DOHH2 (cell line): ENCODE measurements around the gene DGKB.

ENCODE experiments used
- H3F3A ChIP-seq: fragments of 200-600 bp; sonication (generic), shearing (Covaris generic); 2 replicates; pipeline ENCODE4 v1.6.0; 2016; ENCODE audit warnings: antibody characterized with exemption, mild to moderate bottlenecking; ENCODE audit not compliant: control insufficient read depth, insufficient read depth
- H3K27ac ChIP-seq: fragments of 200-600 bp; sonication (generic); 2 replicates; pipeline ENCODE4 v1.5.1; 2014; ENCODE audit warnings: low read depth, mild to moderate bottlenecking, low read length, moderate library complexity
- H3K27me3 ChIP-seq: fragments of 200-600 bp; sonication (generic); 2 replicates; pipeline ENCODE4 v1.6.1; 2014; ENCODE audit warnings: mild to moderate bottlenecking, low read length, mixed read lengths; ENCODE audit not compliant: control insufficient read depth
- H3K36me3 ChIP-seq: fragments of 200-600 bp; sonication (generic); 2 replicates; pipeline ENCODE4 v1.6.1; 2014; ENCODE audit warnings: mild to moderate bottlenecking, low read length, moderate library complexity, mixed read lengths; ENCODE audit not compliant: control insufficient read depth
- H3K4me1 ChIP-seq: fragments of 200-600 bp; sonication (generic); 2 replicates; pipeline ENCODE4 v1.6.1; 2014; ENCODE audit warnings: mild to moderate bottlenecking, low read length, mixed read lengths; ENCODE audit not compliant: control insufficient read depth
- H3K4me2 ChIP-seq: fragments of 200-600 bp; sonication (generic); 2 replicates; pipeline ENCODE4 v1.6.0; 2014; ENCODE audit warnings: mild to moderate bottlenecking, low read length, moderate library complexity
- H3K4me3 ChIP-seq: fragments of 200-600 bp; sonication (generic); 2 replicates; pipeline ENCODE4 v1.5.1; 2014; ENCODE audit warnings: mild to moderate bottlenecking, low read length, mixed read lengths
- H3K79me2 ChIP-seq: fragments of 200-600 bp; sonication (generic); 2 replicates; pipeline ENCODE4 v1.6.1; 2014; ENCODE audit warnings: mild to moderate bottlenecking, low read length, mixed read lengths; ENCODE audit not compliant: control insufficient read depth
- H3K9me2 ChIP-seq: fragments of 200-600 bp; sonication (generic); replicated peaks from 2 replicates; pipeline ENCODE4 v1.6.1; 2014; ENCODE audit warnings: mild to moderate bottlenecking, low read length, mixed read lengths; ENCODE audit not compliant: control insufficient read depth
- H3K9me3 ChIP-seq: fragments of 200-600 bp; sonication (generic); 2 replicates; pipeline ENCODE4 v1.6.1; 2014; ENCODE audit warnings: antibody characterized with exemption, low read length, mixed read lengths; ENCODE audit not compliant: control insufficient read depth, insufficient read depth
- H4K20me1 ChIP-seq: fragments of 200-600 bp; sonication (generic); 2 replicates; pipeline ENCODE4 v1.6.0; 2014; ENCODE audit warnings: low read depth, mild to moderate bottlenecking, antibody characterized with exemption, low read length, moderate library complexity; ENCODE audit not compliant: control insufficient read depth, insufficient read depth
- CTCF ChIP-seq: fragments of 200-600 bp; sonication (generic); IDR thresholded peaks from one replicate; pipeline ENCODE4 v1.5.1; 2014; ENCODE audit warnings: antibody characterized with exemption, mild to moderate bottlenecking, low read depth, low read length; ENCODE audit not compliant: poor library complexity, severe bottlenecking
- EZH2phosphoT487 ChIP-seq: fragments of 200-600 bp; sonication (generic); IDR thresholded peaks from 2 replicates; pipeline ENCODE4 v1.6.1; 2017; ENCODE audit warnings: borderline replicate concordance, mild to moderate bottlenecking, antibody characterized with exemption, low read length, moderate library complexity, mixed read lengths

DGKB gene

GRCh38 chr7:14258861-14259260 lies 643.7 kb downstream of the DGKB start:
- no peaks in the 10 kb centered on the region for H3K79me2 ChIP-seq
- no peaks in the 10 kb centered on the region for H3F3A ChIP-seq
- no peaks in the 10 kb centered on the region for H3K4me1 ChIP-seq
- no peak overlapping the region for H3K27ac ChIP-seq
- no peak overlapping the region for H3K4me2 ChIP-seq
- H3K9me3 ChIP-seq = no peaks in the 10 kb centered on the region
- TF ChIP-seq CTCF = no peak
- no peak for TF ChIP-seq EZH2phosphoT487
- H4K20me1 ChIP-seq = no peaks in the 10 kb centered on the region
- H3K9me2 ChIP-seq = no peaks in the 10 kb centered on the region
- no peak overlapping the region for H3K4me3 ChIP-seq
- H3K27me3 ChIP-seq = no peaks in the 10 kb centered on the region
- no peaks in the 10 kb centered on the region for H3K36me3 ChIP-seq

- Histone ChIP-seq H3K4me1 (no peaks in the 10 kb centered on the region), H4K20me1 (no peaks in the 10 kb centered on the region), H3K27me3 (no peaks in the 10 kb centered on the region), H3K4me3 (no peak overlapping the region), H3K79me2 (no peaks in the 10 kb centered on the region), H3K9me3 (no peaks in the 10 kb centered on the region), H3K36me3 (no peaks in the 10 kb centered on the region), H3K27ac (no peak overlapping the region), H3K9me2 (no peaks in the 10 kb centered on the region), H3F3A (no peaks in the 10 kb centered on the region), H3K4me2 (no peak overlapping the region)
- no peak for TF ChIP-seq EZH2phosphoT487
- TF ChIP-seq CTCF = no peak
Observed at GRCh38 chr7:14258441-14258840, 644.1 kb downstream of the DGKB start.

GRCh38 chr7:14252458-14252857 lies 650.1 kb downstream of the DGKB start:
- H3F3A ChIP-seq = no peaks in the 10 kb centered on the region
- no peak for TF ChIP-seq EZH2phosphoT487
- H3K9me2 ChIP-seq = no peaks in the 10 kb centered on the region
- peaks cover 3% of the 10 kb centered on the region; the same call in 1 of the 2 replicates for H3K9me3 ChIP-seq
- H3K27me3 ChIP-seq = no peaks in the 10 kb centered on the region
- H3K36me3 ChIP-seq = no peaks in the 10 kb centered on the region
- no peak overlapping the region for H3K27ac ChIP-seq
- no peaks in the 10 kb centered on the region for H3K4me1 ChIP-seq
- H3K4me3 ChIP-seq = no peak overlapping the region
- H4K20me1 ChIP-seq = no peaks in the 10 kb centered on the region
- no peak overlapping the region for H3K4me2 ChIP-seq
- H3K79me2 ChIP-seq = no peaks in the 10 kb centered on the region

- H3K79me2 ChIP-seq = no peaks in the 10 kb centered on the region
- no peak for TF ChIP-seq EZH2phosphoT487
- H3K27ac ChIP-seq = no peak overlapping the region
- H3K4me1 ChIP-seq = no peaks in the 10 kb centered on the region
- no peaks in the 10 kb centered on the region for H3K36me3 ChIP-seq
- no peaks in the 10 kb centered on the region; the same call in 1 of the 2 replicates for H3K9me2 ChIP-seq
- H4K20me1 ChIP-seq = no peaks in the 10 kb centered on the region
- H3K9me3 ChIP-seq = no peaks in the 10 kb centered on the region
- H3K27me3 ChIP-seq = no peaks in the 10 kb centered on the region
- no peaks in the 10 kb centered on the region for H3F3A ChIP-seq
- no peak overlapping the region for H3K4me2 ChIP-seq
- no peak overlapping the region for H3K4me3 ChIP-seq
Observed at GRCh38 chr7:14242175-14242574, 660.4 kb downstream of the DGKB start.
